ENCODE data around the gene ZW10.

- TF ChIP-seq POLR2AphosphoS5 (IDR thresholded peaks at IDR 0.05; ENCODE audit: low read depth, low read length) = no peak
- TF ChIP-seq POLR2A (IDR thresholded peaks at IDR 0.05; ENCODE audit: low read depth, low read length) = no peak
- no peak for TF ChIP-seq TAF1 (IDR thresholded peaks at IDR 0.05; ENCODE audit: borderline replicate concordance, low read depth, low read length)
These were observed 42.4 kb downstream of the ZW10 start for GRCh38 chr11:113730887-113731726.

Measured in GM12892 (cell line).